HepG2 (cell line): ENCODE data around the gene EFS. TPM values are rescaled to one million over a fixed set of nuclear protein-coding genes. Genes with fewer than 3 reads are reported as not detected.

Source experiments
- HOXA7 ChIP-seq: sonication (generic); formaldehyde crosslinking; IDR thresholded peaks from 2 replicates; pipeline ENCODE4 v1.8.1; 2022; ENCODE audit warnings: mild to moderate bottlenecking, missing genetic modification reagents, moderate library complexity
- IRF9 ChIP-seq: sonication (generic); formaldehyde crosslinking; IDR thresholded peaks from 2 replicates; pipeline ENCODE4 v1.8.0; 2022; ENCODE audit warnings: missing genetic modification reagents, mild to moderate bottlenecking, borderline replicate concordance
- KLF16 ChIP-seq, 2 experiments: sonication (generic) in 1 of 2; formaldehyde crosslinking in 1 of 2; IDR thresholded peaks; 2 replicates each; pipeline versions ENCODE4 v1.6.1 to v1.8.0; 2016 to 2023; ENCODE audit warnings: missing genetic modification reagents in 2 of 2, missing compliant biosample characterization in 1 of 2
- MAFK ChIP-seq, 2 experiments: IDR thresholded peaks in 1 of 2; conservative IDR thresholded peaks in 1 of 2; 2 replicates each; pipeline ENCODE4 v1.6.1; 2011; ENCODE audit warnings: improper control_type of control experiment in 2 of 2, low read length in 2 of 2
- MZF1 ChIP-seq: sonication (generic); formaldehyde crosslinking; IDR thresholded peaks from 2 replicates; pipeline ENCODE4 v1.8.1; 2023; ENCODE audit warnings: mild to moderate bottlenecking, missing genetic modification reagents, borderline replicate concordance
- NCOA1 ChIP-seq: sonication (generic); formaldehyde crosslinking; IDR thresholded peaks from 2 replicates; pipeline ENCODE4 v1.9.0; 2021; ENCODE audit warnings: missing genetic modification reagents
- NKX3-1 ChIP-seq: sonication (generic); formaldehyde crosslinking; IDR thresholded peaks from 2 replicates; pipeline ENCODE4 v1.5.0; 2020; ENCODE audit warnings: missing genetic modification reagents
- NR2F2 ChIP-seq: IDR thresholded peaks from 2 replicates; pipeline ENCODE4 v1.6.1; 2012; ENCODE audit warnings: low read depth, inconsistent platforms, borderline replicate concordance
- PTBP1 ChIP-seq: fragments of 200-400 bp; formaldehyde crosslinking; IDR thresholded peaks from 2 replicates; pipeline ENCODE4 v1.6.1; 2018; ENCODE audit warnings: low read length, low read depth; ENCODE audit not compliant: poor library complexity, severe bottlenecking
- RBFOX2 ChIP-seq: fragments of 200-400 bp; formaldehyde crosslinking; IDR thresholded peaks from 2 replicates; pipeline ENCODE4 v1.6.1; 2017; ENCODE audit warnings: low read depth, mild to moderate bottlenecking, low read length
- RFX3 ChIP-seq: IDR thresholded peaks from 2 replicates; pipeline ENCODE4 v1.6.1; 2016; ENCODE audit warnings: missing biosample characterization, missing genetic modification reagents
- RFXAP ChIP-seq: sonication (generic); formaldehyde crosslinking; IDR thresholded peaks from 2 replicates; pipeline ENCODE4 v1.4.0; 2020; ENCODE audit warnings: missing genetic modification reagents, borderline replicate concordance
- SMYD3 ChIP-seq: sonication (generic); formaldehyde crosslinking; IDR thresholded peaks from 2 replicates; pipeline ENCODE4 v1.8.1; 2023; ENCODE audit warnings: mild to moderate bottlenecking, missing genetic modification reagents
- TMF1 ChIP-seq: sonication (generic); formaldehyde crosslinking; IDR thresholded peaks from 2 replicates; pipeline ENCODE4 v1.8.1; 2022; ENCODE audit warnings: low read depth, missing genetic modification reagents
- ZBTB46 ChIP-seq: sonication (generic); formaldehyde crosslinking; IDR thresholded peaks from 2 replicates; pipeline ENCODE4 v1.4.0; 2020; ENCODE audit warnings: mild to moderate bottlenecking, missing genetic modification reagents, borderline replicate concordance
- ZC3H4 ChIP-seq: sonication (generic); formaldehyde crosslinking; IDR thresholded peaks from 2 replicates; pipeline ENCODE4 v1.4.0; 2020; ENCODE audit warnings: missing genetic modification reagents, borderline replicate concordance
- ZMYM4 ChIP-seq: sonication (generic); formaldehyde crosslinking; IDR thresholded peaks from 2 replicates; pipeline ENCODE4 v1.8.1; 2023; ENCODE audit warnings: mild to moderate bottlenecking, missing genetic modification reagents
- ZNF609 ChIP-seq: sonication (generic); formaldehyde crosslinking; IDR thresholded peaks from 2 replicates; pipeline ENCODE4 v1.4.0; 2020; ENCODE audit warnings: mild to moderate bottlenecking, missing genetic modification reagents, borderline replicate concordance
- ZNF775 ChIP-seq: sonication (generic); formaldehyde crosslinking; IDR thresholded peaks from 2 replicates; pipeline ENCODE4 v1.4.0; 2020; ENCODE audit warnings: missing genetic modification reagents, mild to moderate bottlenecking, moderate library complexity, borderline replicate concordance
- ZNF777 ChIP-seq: sonication (generic); formaldehyde crosslinking; IDR thresholded peaks from 2 replicates; pipeline ENCODE4 v1.4.0; 2020; ENCODE audit warnings: missing genetic modification reagents
- polyA plus RNA-seq, 8 experiments: library from polyadenylated mRNA; depleted of rRNA in 3 of 8; stranded (reverse) in 7 of 8; unstranded in 1 of 8; fragments of >200 nt; fragmentation: Illumina TruSeq in 4 of 8; extraction: Trizol in 4 of 8; gene quantifications; 2 replicates each; pipeline versions ENCODE4 v1.2.1 to v1.2.3, GENCODE V29; 2011 to 2016; ENCODE audit warnings: low read depth in 4 of 8, missing spikeins in 1 of 8, mixed read lengths in 1 of 8; ENCODE audit not compliant: insufficient read depth in 1 of 8
- total RNA-seq, 5 experiments: library from RNA; depleted of rRNA; stranded (reverse); fragments of >200 nt; fragmentation: Illumina TruSeq; extraction: Trizol; gene quantifications; 2 replicates each; pipeline ENCODE4 v1.2.3, GENCODE V29; 2016; ENCODE audit warnings: low read depth in 1 of 5

EFS gene
- total and polyA plus RNA-seq, 2 of the 13 experiments (the other 11 are each of a cell fraction or from before 2014, with no cell fraction given), result not detected

GRCh38 chr14:23322568-23323517 is 42.1 kb downstream of the EFS start (continued):
- TF ChIP-seq HOXA7 (CRISPR knock-in tag) (no peak), KLF16 (CRISPR knock-in tag; IDR thresholded peaks at IDR 0.05) (no peak; a peak in 1 of 4 replicates), ZNF775 (CRISPR knock-in tag) (no peak), ZC3H4 (CRISPR knock-in tag) (no peak), ZNF777 (CRISPR knock-in tag) (no peak), PTBP1 (no peak), NCOA1 (CRISPR knock-in tag) (no peak; the same call in none of the 2 replicates), TMF1 (CRISPR knock-in tag) (no peak), SMYD3 (CRISPR knock-in tag) (no peak), MZF1 (CRISPR knock-in tag) (no peak), NKX3-1 (CRISPR knock-in tag) (peak; percentile 86; the same call in 1 of the 2 replicates), ZBTB46 (CRISPR knock-in tag) (no peak), MAFK (conservative IDR thresholded peaks at IDR 0.05 in 1 of 2, IDR thresholded peaks at IDR 0.05 in 1 of 2; ENCODE audit: low read length in 2 of 2) (no peak), ZNF609 (no peak), ZMYM4 (peak; percentile 9; the same call in 1 of the 2 replicates), NR2F2 (no peak), IRF9 (CRISPR knock-in tag) (no peak), RFX3 (CRISPR knock-in tag) (no peak), RBFOX2 (0 out of 2 replicates have a peak, but pooled peaks have one; percentile 4), RFXAP (no peak)
